ENCODE measurements around the gene PNPLA5. TPM values are rescaled to one million over a fixed set of nuclear protein-coding genes. Genes with fewer than 3 reads are reported as not detected.

PNPLA5 gene
- total RNA-seq, 2 experiments from 2014 or later: 0.15 TPM; not detected in 1

DNA sequence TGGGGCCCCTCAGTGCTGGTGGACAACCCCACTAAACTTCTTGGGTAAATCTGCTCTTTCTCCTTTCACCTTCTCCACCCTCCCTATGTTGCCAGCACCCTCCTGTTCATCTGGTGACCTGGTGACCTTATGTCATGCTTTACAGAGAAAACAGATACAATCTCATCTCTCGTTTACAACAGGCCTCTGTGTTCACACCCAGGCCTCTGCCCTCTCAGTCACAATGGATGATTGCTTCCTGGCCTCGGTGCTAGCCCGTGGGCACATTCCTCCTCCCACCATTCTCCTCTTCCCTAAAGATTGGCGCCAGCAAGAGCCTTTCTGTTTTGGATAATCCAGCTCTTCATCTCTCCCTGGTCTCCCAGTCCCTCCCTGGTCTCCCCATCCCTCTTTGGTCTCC is 19.5 kb upstream of the PNPLA5 start:
- TF ChIP-seq, protein P1, sequence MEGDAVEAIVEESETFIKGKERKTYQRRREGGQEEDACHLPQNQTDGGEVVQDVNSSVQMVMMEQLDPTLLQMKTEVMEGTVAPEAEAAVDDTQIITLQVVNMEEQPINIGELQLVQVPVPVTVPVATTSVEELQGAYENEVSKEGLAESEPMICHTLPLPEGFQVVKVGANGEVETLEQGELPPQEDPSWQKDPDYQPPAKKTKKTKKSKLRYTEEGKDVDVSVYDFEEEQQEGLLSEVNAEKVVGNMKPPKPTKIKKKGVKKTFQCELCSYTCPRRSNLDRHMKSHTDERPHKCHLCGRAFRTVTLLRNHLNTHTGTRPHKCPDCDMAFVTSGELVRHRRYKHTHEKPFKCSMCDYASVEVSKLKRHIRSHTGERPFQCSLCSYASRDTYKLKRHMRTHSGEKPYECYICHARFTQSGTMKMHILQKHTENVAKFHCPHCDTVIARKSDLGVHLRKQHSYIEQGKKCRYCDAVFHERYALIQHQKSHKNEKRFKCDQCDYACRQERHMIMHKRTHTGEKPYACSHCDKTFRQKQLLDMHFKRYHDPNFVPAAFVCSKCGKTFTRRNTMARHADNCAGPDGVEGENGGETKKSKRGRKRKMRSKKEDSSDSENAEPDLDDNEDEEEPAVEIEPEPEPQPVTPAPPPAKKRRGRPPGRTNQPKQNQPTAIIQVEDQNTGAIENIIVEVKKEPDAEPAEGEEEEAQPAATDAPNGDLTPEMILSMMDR (conservative IDR thresholded peaks at IDR 0.05; ENCODE audit: low read length): no peak
- TF ChIP-seq EZH2phosphoT487 (IDR thresholded peaks at IDR 0.05; ENCODE audit: borderline replicate concordance, low read depth, low read length): no peak
- no peak for DNase-seq (ENCODE audit: low spot score)
- Histone ChIP-seq H3K9me2 (ENCODE audit: insufficient read depth, low read length) (no peaks in the 10 kb centered on the region), H2AFZ (ENCODE audit: low read length) (no peak overlapping the region), H3K4me2 (ENCODE audit: low read length) (no peak overlapping the region), H3K4me1 (ENCODE audit: insufficient read depth, low read length, poor library complexity, severe bottlenecking) (no peaks in the 10 kb centered on the region), H3K27ac (ENCODE audit: low read depth, low read length, poor library complexity, severe bottlenecking) (no peak overlapping the region), H3K36me3 (ENCODE audit: insufficient read depth, low read length) (no peaks in the 10 kb centered on the region), H4K20me1 (ENCODE audit: insufficient read depth, low read length) (no peaks in the 10 kb centered on the region), H3K79me2 (ENCODE audit: insufficient read depth, low read depth, low read length) (no peaks in the 10 kb centered on the region), H3K4me3 (ENCODE audit: low read depth, low read length, poor library complexity, severe bottlenecking) (no peak overlapping the region), H3K9me3 (ENCODE audit: low read length) (no peaks in the 10 kb centered on the region)
- intact Hi-C loops (cut with micrococcal nuclease; ENCODE audit: unreplicated experiment): no loop called here
- POLR2A ChIA-PET: no interaction called here
- CTCF ChIA-PET (ENCODE audit: unreplicated experiment): no interaction called here
- BruUV-seq (replicated peaks): no TSS peak

DNA sequence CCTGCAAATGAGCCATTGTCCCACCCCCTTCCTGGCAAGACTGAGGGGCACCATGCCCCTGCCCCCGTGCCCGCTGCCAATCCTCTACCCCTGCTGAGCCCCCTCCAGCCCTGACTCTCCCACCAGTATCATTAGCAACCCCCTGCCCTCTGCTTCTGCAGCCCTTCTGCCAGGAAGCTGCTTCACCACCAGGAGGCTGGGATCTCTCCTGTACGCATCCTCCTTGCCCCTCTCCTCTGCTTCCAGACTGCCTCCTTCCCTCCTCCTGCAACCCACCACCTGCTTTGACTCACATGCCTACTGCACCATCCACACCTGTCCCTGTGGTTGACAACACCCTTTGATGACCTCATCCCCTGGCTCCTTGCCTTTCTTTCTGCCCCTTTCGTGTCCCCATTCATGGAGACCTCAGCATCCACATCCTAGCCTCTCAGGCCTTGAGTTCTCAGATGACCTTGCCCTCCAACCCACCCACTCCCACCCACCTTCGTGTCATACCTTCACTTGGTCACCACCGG is 18.4 kb upstream of the PNPLA5 start:
- no TSS peak for BruUV-seq (replicated peaks)
- DNase-seq (ENCODE audit: low spot score): no peak
- CTCF ChIA-PET (ENCODE audit: unreplicated experiment): no interaction called here

DNA sequence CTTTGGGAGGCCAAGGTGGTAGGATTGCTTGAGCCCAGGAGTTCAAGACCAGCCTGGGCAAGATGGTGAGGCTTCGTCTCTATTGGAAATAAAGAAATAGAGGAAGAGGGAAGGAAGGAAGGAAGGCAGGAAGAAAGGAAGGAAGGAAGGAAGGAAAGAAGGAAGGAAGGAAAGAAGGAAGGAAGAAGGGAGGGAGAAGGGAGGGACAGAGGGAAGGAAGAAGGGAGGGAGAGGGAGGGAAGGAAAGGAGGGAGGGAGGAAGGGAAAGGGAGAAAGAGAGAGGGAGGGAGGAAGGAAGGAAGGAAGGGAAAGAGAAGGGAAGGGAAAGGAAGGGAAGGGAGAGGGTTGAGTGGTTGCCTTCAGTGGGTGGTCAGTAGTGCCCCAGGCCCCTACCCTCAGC is 17.9 kb upstream of the PNPLA5 start:
- no peak overlapping the region for H3K27ac ChIP-seq (ENCODE audit: low read depth, low read length, poor library complexity, severe bottlenecking)
- no TSS peak for BruUV-seq (replicated peaks)
- H3K4me1 ChIP-seq (ENCODE audit: insufficient read depth, low read length, poor library complexity, severe bottlenecking): no peaks in the 10 kb centered on the region
- no peaks in the 10 kb centered on the region for H3K79me2 ChIP-seq (ENCODE audit: insufficient read depth, low read depth, low read length)
- no peaks in the 10 kb centered on the region for H3K36me3 ChIP-seq (ENCODE audit: insufficient read depth, low read length)
- ChIA-PET POLR2A (no interaction called here), CTCF (ENCODE audit: unreplicated experiment) (no interaction called here)
- H3K9me3 ChIP-seq (ENCODE audit: low read length): no peaks in the 10 kb centered on the region
- intact Hi-C loops (cut with micrococcal nuclease; ENCODE audit: unreplicated experiment): no loop called here
- no peak for DNase-seq (ENCODE audit: low spot score)
- no peak overlapping the region for H3K4me2 ChIP-seq (ENCODE audit: low read length)
- TF ChIP-seq EZH2phosphoT487 (IDR thresholded peaks at IDR 0.05; ENCODE audit: borderline replicate concordance, low read depth, low read length): no peak
- TF ChIP-seq, protein P1 (conservative IDR thresholded peaks at IDR 0.05; ENCODE audit: low read length): no peak
- H4K20me1 ChIP-seq (ENCODE audit: insufficient read depth, low read length): no peaks in the 10 kb centered on the region
- no peak overlapping the region for H3K4me3 ChIP-seq (ENCODE audit: low read depth, low read length, poor library complexity, severe bottlenecking)
- H2AFZ ChIP-seq (ENCODE audit: low read length): no peak overlapping the region
- no peaks in the 10 kb centered on the region for H3K9me2 ChIP-seq (ENCODE audit: insufficient read depth, low read length)

More for the DNA sequence above, 18.4 kb upstream of the PNPLA5 start:
- Histone ChIP-seq H3K27ac (ENCODE audit: low read depth, low read length, poor library complexity, severe bottlenecking) (no peak overlapping the region), H4K20me1 (ENCODE audit: insufficient read depth, low read length) (no peaks in the 10 kb centered on the region), H3K4me2 (ENCODE audit: low read length) (no peak overlapping the region), H3K79me2 (ENCODE audit: insufficient read depth, low read depth, low read length) (no peaks in the 10 kb centered on the region), H3K4me1 (ENCODE audit: insufficient read depth, low read length, poor library complexity, severe bottlenecking) (no peaks in the 10 kb centered on the region), H3K9me3 (ENCODE audit: low read length) (no peaks in the 10 kb centered on the region), H2AFZ (ENCODE audit: low read length) (no peak overlapping the region), H3K36me3 (ENCODE audit: insufficient read depth, low read length) (no peaks in the 10 kb centered on the region), H3K9me2 (ENCODE audit: insufficient read depth, low read length) (no peaks in the 10 kb centered on the region), H3K4me3 (ENCODE audit: low read depth, low read length, poor library complexity, severe bottlenecking) (no peak overlapping the region)
- intact Hi-C loops (cut with micrococcal nuclease; ENCODE audit: unreplicated experiment): no loop called here
- TF ChIP-seq EZH2phosphoT487 (IDR thresholded peaks at IDR 0.05; ENCODE audit: borderline replicate concordance, low read depth, low read length): no peak
- TF ChIP-seq, protein P1 (conservative IDR thresholded peaks at IDR 0.05; ENCODE audit: low read length): no peak
- POLR2A ChIA-PET: no interaction called here

Data from OCI-LY7 (cell line).